Epidermal melanocyte (primary cell): ENCODE results near the gene RNF44.
"Not testable (repeated sequence)": the region's sequence is repeated elsewhere in the genome, so short reads cannot be mapped to it uniquely, and the experiment has no call there.

Source experiments
- DNase-seq: peaks from one replicate; pipeline ENCODE4 v3.0.0; 2011; ENCODE audit warnings: low spot score; ENCODE audit not compliant: insufficient read length

RNF44 gene

DNA sequence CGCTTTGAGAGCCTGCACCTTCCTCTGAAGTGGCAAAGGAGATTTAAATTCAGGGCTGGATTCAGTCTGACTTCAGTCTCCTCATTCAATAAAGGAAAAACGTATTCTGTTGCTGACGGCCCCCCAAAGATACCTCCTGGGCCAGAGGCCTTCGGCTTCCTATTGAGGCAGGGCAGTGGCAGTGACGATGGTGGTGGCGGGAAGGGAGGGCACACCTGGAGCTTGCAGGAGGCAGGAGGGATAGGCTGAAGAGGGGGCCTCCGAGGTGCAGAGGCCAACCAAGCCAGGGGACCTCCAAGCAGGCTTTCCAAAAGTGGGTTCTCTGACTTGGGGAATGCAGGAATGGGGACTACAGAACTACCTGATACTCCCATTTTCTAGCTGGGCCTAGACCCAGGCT lies 15.9 kb downstream of the RNF44 start:
- no peak for DNase-seq

DNA sequence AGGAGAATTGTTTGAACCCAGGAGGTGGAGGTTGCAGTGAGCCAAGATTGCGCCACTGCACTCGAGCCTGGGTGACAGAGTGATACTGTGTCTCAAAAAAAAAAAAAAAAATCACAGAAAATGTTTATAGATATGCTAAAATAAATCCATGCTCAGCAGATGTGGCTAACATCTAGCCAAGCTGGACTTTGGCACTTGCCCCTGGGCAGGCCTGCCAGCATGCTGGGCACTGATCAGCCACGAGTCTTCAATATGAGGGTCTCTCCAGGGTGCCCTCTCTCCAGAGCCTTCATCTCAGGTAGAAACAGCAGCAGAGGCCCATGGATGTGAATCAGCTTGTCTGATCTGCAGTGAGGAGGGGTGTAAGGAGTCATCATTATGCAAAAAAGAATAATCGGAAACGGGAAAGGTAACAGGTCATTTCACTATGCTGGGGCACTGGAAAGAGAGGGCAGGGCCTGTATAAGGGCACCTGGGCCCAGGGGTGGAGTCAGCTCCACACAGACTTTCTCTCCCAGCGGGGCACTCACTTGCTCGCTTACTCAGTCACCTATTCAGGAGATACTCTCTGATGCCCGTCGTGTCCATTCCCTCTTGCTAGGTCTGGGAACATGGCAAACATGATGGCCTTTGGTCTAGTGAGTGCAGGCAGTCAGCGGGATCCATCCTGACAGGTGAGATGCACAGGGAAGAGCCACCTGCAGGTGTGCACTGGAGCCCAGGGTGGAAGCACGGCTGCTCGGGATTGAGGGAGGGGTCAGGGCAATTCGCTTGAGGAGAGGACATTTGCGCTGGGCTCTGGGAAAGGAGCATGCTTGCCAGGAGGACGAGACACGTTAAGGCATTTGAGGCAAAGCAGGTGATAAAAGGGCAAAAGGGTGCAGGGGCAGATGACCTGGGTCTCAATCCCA lies 17.1 kb downstream of the RNF44 start:
- no peak for DNase-seq

DNA sequence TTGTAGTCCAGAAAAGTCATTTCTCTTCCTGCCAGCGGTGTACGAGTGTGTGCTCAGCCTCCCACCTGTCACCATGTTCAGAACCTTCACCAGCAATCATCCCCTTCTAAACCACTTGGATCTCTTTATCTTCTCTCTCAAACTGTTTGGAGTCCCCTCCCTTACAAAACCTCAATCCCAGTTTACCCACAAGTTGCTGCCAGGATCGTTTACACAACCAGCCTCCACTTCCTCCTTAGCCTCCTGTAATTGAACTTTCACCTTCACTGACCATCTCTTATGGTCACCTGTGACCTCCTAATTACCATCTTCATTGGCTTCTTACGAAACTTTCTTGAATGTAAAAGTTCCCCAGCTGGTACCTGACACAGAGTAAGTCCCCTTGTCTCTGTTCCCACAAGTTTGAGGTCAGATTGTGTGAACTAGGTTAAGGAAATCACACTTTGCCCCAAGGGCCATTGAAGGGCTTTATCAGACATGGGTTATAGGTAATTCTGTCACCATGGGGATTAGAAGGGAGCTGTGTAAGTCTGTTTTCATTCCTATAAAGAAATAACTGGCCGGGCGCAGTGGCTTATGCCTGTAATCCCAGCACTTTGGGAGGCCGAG lies 20.0 kb downstream of the RNF44 start:
- no peak for DNase-seq

DNA sequence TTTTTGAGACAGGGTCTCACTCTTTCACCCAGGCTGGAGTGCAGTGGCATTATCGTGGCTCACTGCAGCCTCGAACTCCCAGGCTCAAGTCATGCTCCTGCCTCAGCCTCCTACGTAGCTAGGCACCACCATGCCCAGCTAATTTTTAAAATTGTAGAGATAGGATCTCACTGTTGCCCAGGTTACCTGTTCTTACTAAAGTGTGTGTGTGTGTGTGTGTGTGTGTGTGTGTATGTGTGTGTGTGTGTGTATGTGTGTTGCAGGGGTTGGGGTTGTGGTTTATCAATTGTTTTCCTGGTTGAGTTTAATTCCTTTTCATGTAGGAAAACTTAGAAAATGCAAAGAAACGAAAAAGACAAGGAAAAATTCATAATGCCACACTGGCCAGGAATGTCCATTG lies 21.8 kb downstream of the RNF44 start:
- no peak for DNase-seq

DNA sequence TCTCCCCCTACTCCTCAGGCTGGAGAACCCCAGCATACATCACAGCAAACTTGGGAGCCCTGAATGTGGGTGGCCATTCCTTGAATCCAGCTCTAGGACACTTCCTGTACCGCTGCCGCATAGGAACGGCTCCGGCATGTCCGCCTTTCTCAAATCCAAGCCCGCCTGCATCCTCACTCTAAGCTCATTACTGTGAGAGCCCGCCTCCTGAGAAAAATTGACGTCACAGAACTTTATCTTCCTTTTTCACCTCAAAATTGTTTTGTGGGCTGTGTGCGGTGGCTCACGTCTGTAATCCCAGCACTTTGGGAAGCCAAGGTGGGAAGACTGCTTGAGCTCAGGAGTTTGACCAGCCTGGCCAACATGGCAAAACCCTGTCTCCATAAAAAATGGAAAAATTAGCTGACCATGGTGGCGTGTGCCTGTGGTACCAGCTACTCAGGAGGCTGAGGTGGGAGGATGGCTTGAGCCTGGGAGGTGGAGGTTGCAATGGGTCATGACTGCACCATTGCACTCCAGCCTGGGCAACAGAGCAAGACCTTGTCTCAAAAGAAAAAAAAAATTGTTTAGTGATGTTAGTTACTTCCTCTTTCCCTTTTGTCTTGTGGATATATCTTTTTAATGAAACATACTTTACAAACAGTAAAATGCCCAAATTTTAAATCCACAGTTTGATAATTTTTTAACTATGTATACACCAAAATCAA lies 22.8 kb downstream of the RNF44 start:
- DNase-seq, result no peak

DNA sequence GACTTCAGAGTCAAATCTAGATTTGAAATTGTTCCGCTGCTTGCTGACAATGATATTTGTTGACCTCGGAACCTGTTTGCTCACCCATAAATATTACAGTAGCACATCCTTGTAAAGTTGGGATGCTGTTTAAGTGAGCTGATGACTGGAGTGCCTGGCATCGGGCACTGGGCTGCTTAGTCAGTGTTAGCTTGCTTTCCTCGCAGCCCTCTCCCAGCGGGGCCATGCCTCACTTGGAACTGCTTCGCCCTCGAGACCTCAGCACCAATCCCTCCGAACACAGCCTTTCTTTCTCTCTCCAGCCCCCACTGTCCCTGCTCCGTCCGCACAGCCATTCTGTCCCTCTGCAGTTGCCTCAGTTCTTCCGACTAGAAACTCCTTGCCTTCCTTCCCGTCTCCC lies 23.4 kb downstream of the RNF44 start:
- no peak for DNase-seq

DNA sequence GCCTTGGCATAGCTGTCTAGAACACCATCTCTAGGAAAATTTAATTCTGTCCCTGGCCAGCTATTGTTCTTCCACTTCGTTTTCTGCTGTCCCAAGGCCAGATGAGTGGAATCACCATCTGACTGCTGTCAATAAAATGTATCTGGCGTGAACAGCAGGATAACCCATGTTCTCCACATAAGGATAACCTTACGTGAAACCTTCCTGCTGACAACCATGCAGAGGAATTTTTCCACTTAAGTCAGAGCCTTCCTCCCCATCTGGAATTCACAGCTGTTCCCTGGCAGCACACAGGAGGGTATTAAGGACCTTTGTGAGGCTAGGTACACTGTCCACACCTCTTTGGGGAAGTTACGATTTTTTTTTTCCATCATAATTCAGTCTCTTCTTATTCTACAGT lies 28.6 kb downstream of the RNF44 start:
- DNase-seq, result no peak

DNA sequence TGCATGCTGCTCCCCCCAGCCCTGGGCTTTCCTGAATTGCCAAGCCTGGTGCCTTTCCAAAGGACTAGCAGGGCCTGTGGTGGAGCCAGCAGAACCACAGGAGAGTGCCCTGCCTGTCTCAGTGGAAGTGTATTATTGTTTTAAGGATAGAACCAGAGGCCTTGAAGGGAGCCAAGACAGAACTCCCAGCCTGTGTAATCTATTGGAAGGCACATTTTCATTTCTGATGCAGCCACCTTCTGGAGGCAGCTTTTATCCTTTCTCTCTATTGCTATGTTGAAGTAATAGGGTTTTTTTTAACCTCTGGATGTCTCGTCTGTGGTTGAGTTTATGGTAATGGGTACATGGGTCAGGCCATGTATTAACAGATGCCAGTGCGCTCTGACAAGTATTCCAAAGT lies 29.3 kb downstream of the RNF44 start:
- no peak for DNase-seq

DNA sequence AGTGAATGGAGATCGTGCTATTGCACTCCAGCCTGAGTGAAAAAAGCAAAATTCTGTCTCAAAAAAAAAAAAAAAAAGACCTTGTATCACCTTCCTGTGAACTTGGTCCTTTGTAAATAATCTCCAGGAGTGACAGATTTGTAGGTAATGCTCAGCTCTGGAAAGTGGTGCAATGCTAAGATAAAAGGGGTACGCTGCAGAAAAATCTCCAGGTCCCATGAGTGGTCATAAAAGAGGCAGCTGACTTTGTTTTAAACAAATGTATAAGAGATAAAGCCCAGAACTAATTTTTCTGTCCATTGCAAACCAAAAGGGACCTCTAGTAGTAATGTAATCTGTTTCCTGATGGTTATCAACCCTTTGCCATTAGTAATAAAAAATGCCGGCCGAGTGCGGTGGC lies 33.7 kb downstream of the RNF44 start:
- DNase-seq, result no peak

DNA sequence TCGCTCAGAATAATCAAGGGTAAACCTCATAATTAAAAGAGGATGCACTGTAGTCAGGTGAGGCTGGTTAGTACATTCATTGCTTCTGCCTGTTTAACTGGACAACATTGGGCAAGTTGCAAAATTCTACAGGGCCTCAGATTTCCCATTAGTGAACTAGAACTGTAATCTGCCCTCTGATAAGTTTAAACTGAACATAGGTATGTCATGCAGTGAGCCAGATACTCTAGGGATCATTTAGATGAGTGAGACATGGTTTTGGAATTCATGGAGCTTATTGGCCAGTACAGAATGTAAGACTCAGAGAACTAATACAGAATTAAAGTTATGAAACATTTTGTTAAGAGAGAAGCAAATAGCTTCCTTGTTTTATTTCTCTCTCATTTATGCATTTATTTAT lies 35.9 kb downstream of the RNF44 start:
- no peak for DNase-seq

DNA sequence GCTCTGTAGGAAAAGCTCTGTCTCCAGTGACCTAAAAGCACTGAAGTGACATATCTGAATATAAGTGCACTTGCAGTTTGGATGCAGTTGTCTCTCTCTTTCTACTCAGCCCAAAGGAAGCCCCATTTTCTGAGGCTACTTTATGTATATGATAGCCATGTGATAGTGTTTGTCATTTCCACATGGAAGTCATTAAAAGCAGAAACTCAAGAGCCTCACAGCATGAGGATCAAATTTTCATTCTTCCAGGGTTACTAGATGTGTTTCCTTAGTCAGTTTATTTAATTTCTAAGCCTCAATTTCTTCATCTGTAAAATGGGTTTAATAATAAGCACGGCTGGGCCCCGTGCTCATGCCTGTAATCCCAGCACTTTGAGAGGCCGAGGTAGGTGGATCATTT lies 36.7 kb downstream of the RNF44 start:
- DNase-seq, result no peak

DNA sequence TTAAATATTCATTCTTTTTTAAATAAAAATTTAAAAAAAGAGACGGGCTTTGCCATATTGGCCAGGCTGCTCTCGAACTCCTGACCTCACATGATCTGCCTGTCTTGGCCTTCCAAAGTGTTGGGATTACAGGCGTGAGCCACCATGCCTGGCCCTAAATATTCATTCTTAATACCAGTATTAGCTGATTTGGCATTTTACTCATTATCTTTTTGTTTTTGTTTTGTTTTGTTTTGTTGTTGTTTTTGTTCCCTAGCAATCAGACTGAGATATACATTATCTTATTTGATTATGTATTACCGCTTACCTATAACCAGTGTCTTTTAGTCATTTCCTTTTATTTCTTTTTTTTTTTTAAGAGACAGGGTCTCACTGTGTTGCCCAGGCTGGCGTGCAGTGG lies 37.9 kb downstream of the RNF44 start:
- no peak for DNase-seq

DNA sequence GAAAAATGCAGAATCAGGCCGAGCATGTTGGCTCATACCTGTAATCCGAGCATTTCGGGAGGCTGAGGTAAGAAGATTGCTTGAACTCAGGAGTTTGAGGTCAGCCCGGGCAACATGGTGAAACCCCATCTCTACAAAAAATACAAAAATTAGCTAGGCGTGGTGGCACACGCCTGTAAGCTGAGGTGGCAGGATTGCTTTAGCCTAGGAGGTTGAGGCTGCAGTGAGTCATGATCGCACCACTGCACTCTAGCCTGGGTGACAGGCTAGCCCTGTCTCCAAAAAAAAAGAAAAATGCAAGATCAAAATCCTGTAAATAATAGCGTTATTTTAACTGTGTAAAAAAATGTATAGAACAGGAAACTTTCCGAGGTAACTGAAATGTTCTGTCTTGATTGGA lies 39.4 kb downstream of the RNF44 start:
- no peak for DNase-seq

DNA sequence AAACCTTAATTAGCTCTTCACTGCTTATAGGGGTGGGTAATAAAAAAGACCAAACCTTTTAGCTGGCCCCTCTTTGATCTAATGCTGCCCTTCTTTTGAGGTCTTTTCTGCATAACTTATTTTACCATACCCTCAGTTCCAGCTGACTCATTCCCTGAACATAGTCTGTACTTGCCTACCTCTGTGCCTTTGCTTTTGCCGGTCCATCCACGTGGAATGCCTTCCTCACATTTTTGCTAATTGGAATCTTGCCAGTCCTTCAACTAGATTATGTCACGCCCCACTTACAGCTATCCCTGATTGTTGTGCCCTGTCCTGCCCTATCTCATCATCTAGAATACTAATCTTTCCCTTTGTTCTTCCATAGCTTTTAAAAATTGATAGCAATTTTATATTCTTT lies 44.8 kb downstream of the RNF44 start:
- DNase-seq, result no peak

DNA sequence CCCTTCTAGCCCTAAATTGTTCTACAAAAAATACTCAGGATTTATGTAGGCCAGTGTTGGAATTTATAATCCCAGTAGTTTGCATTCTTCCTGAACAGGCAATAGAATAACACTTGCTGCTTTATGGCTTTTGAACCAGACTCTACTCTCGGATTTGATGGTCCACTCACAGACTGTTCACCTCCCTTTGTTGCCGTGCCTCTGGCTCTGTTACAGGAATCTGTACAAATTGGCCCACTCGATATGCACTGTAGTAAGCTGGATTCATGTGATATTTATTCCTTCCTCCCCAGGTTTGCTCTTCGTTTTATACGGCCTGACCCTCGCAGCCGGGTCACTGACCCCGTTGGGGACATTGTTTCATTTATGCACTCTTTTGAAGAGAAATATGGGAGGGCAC lies 45.3 kb downstream of the RNF44 start:
- no peak for DNase-seq

DNA sequence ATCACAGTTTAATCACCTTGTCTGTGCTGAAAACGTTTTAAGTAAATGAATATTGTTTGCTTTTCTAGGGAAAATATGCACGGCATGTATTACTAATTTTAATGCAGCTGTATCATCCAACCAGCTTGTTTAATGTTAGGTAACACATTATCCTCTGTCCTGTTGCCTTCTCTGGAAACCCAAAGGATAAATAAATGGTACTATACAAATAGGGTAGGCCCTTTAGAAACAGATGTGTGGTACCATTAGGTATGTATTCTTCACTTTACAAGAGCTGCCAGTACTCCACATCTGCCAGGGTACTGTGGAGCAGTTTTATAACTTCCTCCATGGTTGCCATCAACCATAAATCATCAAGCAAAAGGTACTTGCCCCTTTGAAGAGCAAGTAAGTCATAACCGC lies 46.1 kb downstream of the RNF44 start:
- DNase-seq, result no peak

DNA sequence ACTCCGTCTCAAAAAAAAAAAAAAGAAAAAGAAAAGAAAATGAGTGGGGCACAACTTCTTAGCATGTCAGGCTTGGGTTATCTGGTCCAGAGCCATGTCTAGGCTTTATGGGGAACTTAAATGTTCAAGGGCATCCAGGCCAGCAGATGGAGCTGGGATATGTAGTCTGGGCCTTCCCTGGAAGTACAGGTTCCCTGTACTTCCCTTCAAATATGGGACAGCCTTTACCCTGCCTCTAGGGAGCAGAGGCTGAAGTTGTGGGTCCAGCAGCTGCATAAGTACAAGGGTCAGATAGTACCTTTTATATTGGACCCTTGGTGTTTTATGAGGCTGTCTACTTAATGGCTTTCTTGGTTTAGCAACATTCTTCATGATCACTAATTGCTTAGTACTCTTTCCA lies 46.9 kb downstream of the RNF44 start:
- no peak for DNase-seq

DNA sequence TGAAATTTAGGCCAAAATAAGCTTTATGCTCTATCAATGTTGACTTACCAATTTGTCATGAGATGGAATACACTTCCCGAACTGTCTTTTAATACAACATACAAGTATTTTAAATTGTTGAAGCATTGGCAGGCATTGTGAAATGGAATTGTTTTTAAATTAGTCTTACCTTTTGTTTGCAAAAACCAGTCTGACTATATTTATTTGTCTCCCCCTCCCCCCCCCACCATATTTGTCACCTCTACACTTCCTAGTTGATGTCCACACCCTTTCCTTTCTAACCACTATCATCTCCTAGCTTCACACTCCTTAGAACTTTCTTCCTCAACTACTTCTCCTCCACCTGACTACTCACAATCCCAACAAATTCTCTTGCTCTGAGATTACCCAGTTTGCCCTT lies 48.1 kb downstream of the RNF44 start:
- DNase-seq, result no peak

DNA sequence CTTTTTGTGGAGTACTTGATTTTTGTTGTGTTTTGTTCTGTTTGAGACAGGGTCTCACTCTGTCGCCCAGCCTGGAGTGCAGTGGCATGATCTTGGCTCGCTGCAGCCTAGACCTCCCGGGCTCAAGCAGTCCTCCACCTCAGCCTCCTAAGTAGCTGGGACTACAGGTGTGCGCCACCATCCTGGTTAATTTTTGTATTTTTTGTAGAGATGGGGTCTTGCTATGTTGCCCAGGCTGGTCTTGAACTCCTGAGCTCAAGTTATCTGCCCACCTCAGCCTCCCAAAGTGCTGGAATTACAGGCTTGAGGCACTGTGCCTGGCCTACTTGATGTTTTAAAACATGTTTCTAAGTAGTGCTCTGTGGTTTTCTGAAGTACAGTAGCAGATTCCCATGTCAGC lies 50.0 kb downstream of the RNF44 start:
- DNase-seq, result not testable (repeated sequence)

DNA sequence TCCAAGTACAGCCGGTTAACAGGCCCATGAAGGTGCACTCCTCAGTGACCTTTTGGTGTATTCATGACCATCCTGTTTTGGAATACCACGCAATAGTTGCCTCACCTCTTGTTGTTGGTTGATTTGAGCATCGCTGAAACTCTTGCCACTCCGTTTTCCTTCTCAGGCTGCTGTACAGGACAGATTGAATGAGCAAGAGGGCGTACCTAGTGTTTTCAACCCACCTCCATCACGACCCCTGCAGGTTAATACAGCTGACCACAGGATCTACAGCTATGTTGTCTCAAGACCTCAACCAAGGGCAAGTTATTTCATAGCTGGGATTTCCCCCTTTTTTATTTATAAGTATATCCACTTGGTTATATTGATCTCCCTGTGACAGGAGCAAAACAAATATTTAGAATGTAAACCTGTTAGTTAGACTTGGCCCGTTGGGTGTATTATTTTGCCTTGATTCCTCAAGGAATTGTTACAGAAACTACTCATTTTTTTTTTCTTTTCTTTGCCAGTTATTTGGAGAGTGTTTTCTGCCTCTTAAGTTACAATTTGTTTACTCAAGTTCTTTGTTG lies 50.9 kb downstream of the RNF44 start:
- DNase-seq, result no peak

DNA sequence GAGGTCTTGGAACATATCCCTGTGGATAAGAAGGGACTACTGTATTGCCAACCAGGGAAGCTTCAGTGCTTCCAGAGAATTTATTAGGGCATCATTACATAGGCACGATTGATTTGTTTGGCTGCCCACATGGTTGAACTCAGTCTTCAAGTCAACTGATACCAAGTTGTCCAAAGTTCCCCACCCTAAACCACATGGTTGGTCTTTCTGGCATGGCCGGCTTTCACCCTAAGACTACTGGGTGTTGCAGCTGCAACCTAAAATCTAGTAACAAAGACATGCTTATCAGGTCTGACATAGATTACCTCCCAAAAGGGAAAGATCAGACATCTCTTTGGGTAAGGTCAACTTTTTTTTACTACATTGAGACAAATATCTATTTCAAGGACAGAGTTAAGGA lies 52.0 kb downstream of the RNF44 start:
- DNase-seq, result no peak

DNA sequence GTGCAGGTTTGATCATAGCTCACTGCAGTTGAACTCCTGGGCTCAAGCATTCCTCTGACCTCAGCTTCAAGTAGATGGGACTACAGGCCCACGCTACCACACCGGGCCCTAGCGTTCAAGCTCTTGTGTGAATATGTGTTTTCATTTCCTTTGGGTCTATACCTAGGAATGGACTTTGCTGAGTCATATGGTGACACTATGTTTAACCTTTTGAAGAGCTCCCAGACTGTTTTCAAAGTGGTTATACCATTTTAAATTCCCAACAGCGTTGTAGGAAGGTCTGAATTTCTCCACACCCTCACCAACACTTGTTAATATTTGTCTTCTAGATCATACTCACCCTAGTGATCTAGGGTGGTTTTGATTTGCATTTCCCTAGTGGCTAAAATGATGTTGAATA lies 55.5 kb downstream of the RNF44 start:
- no peak for DNase-seq
